K562 (cell line): ENCODE results near the gene SHANK1. TPM values are rescaled to one million over a fixed set of nuclear protein-coding genes. Genes with fewer than 3 reads are reported as not detected.

Experiments
- ATAC-seq: fragments of 200-7000 bp; cut with Tn5 transposase; 3 replicates; pipeline ENCODE4 v1.9.1; 2020; ENCODE audit warnings: moderate library complexity
- BruUV-seq: library from RNA; stranded (reverse); fragments of 400-500 nt; replicated peaks from 2 replicates; lab custom pipeline; 2021; lab: Mats Ljungman, UMichigan
- CTCF ChIA-PET: fragments of 300-600 bp; formaldehyde crosslinking; extraction: SDS; loops from one replicate; lab custom pipeline; 2021; ENCODE audit warnings: low intra/inter-chr PET ratio; lab: Yijun Ruan, JAX
- POLR2A ChIA-PET: fragments of 300-600, 350-650 bp; sonication (Branson Sonifier 250); formaldehyde crosslinking; extraction: SDS; loops from one replicate; lab custom pipeline; 2021; ENCODE audit warnings: antibody characterized with exemption, inconsistent platforms; lab: Yijun Ruan, JAX
- DNase-seq, 4 experiments: peaks; one replicate each; pipeline versions ENCODE4 v3.0.0 to v3.0.0-alpha.2; 2011 to 2018; ENCODE audit warnings: low spot score in 3 of 4, mixed read lengths in 3 of 4; ENCODE audit errors: extremely low read depth in 1 of 4
- FAIRE-seq: peaks from 2 replicates; lab custom pipeline; 2011; peaks lifted over from hg19 to GRCh38; lab: Jason Lieb, UNC
- H2AFZ ChIP-seq: 2 replicates; pipeline ENCODE4 v1.6.0; 2011; ENCODE audit warnings: low read depth, low read length, control low read depth, inconsistent platforms
- H3K27ac ChIP-seq: fragments of 200-600 bp; 3 replicates; pipeline ENCODE4 v1.8.0; 2011; ENCODE audit warnings: low read depth, mild to moderate bottlenecking, control low read depth, inconsistent platforms, low read length, moderate library complexity, mixed read lengths; ENCODE audit errors: extremely low read depth
- H3K27me3 ChIP-seq, 2 experiments: fragments of 300-600 bp in 1 of 2; 2 replicates in 1 of 2; 3 replicates in 1 of 2; pipeline versions ENCODE4 v1.6.0 to v1.8.0; 2011; ENCODE audit warnings: inconsistent platforms in 2 of 2, low read length in 2 of 2, mild to moderate bottlenecking in 1 of 2, mixed read lengths in 1 of 2, moderate library complexity in 1 of 2; ENCODE audit not compliant: control insufficient read depth in 2 of 2, insufficient read depth in 2 of 2
- H3K36me3 ChIP-seq: fragments of 300-600 bp; 3 replicates; pipeline ENCODE4 v1.8.0; 2011; ENCODE audit warnings: mild to moderate bottlenecking, low read length, inconsistent platforms; ENCODE audit not compliant: control insufficient read depth, insufficient read depth
- H3K4me1 ChIP-seq, 2 experiments: fragments of 200-600 bp in 1 of 2; replicated peaks in 1 of 2; 2 replicates in 1 of 2; 3 replicates in 1 of 2; pipeline versions ENCODE4 v1.5.1 to v1.8.0; 2011; ENCODE audit warnings: inconsistent platforms in 2 of 2, low read length in 2 of 2, mild to moderate bottlenecking in 1 of 2, mixed read lengths in 1 of 2, moderate library complexity in 1 of 2; ENCODE audit not compliant: control insufficient read depth in 2 of 2, insufficient read depth in 2 of 2
- H3K4me2 ChIP-seq: 2 replicates; pipeline ENCODE4 v1.6.1; 2011; ENCODE audit warnings: low read length, control low read depth, inconsistent platforms, mixed read lengths; ENCODE audit not compliant: insufficient read depth
- H3K4me3 ChIP-seq: fragments of 200-600 bp; sonication (generic), shearing (Covaris generic); 2 replicates; pipeline ENCODE4 v1.5.1; 2016; ENCODE audit warnings: control low read depth, inconsistent platforms
- H3K79me2 ChIP-seq: fragments of 200-600 bp; 3 replicates; pipeline ENCODE4 v1.8.0; 2011; ENCODE audit warnings: low read length, inconsistent platforms; ENCODE audit not compliant: control insufficient read depth, insufficient read depth
- H3K9ac ChIP-seq, 2 experiments: 2 replicates each; pipeline versions ENCODE4 v1.6.0 to v1.6.1; 2011; ENCODE audit warnings: low read depth in 2 of 2, low read length in 2 of 2, control low read depth in 1 of 2, inconsistent platforms in 1 of 2, mild to moderate bottlenecking in 1 of 2, mixed read lengths in 1 of 2; ENCODE audit not compliant: insufficient read depth in 1 of 2
- H3K9me1 ChIP-seq: one replicate; pipeline ENCODE4 v1.6.0; 2011; ENCODE audit warnings: inconsistent platforms, mild to moderate bottlenecking, low read length, moderate library complexity; ENCODE audit not compliant: control insufficient read depth, insufficient read depth
- H3K9me3 ChIP-seq: replicated peaks from 2 replicates; pipeline ENCODE4 v1.5.1; 2011; ENCODE audit warnings: low read depth, low read length, inconsistent platforms; ENCODE audit not compliant: control insufficient read depth, insufficient read depth
- H4K20me1 ChIP-seq: replicated peaks from 2 replicates; pipeline ENCODE4 v1.6.1; 2011; ENCODE audit warnings: low read length, inconsistent platforms, mixed read lengths; ENCODE audit not compliant: control insufficient read depth, insufficient read depth
- BCOR ChIP-seq: fragments of 450-650 bp; IDR thresholded peaks from 2 replicates; pipeline ENCODE4 v1.6.1; 2016
- CAMTA2 ChIP-seq: fragments of 250-450 bp; sonication (Bioruptor Pico); conservative IDR thresholded peaks from 2 replicates; pipeline ENCODE4 v1.5.1; 2022
- GATAD2A ChIP-seq: fragments of 450-650 bp; IDR thresholded peaks from 2 replicates; pipeline ENCODE4 v1.6.1; 2017
- KDM1A ChIP-seq, 2 experiments: fragments of 450-650 bp; IDR thresholded peaks; 2 replicates each; pipeline ENCODE4 v1.6.1; 2016; ENCODE audit warnings: mild to moderate bottlenecking in 2 of 2
- POLR2B ChIP-seq: fragments of 450-650 bp; IDR thresholded peaks from 2 replicates; pipeline ENCODE4 v1.6.1; 2018; ENCODE audit warnings: low read depth; ENCODE audit not compliant: partially characterized antibody
- SMAD4 ChIP-seq: fragments of 250-450 bp; sonication (Bioruptor Pico); conservative IDR thresholded peaks from 2 replicates; pipeline ENCODE4 v1.8.0; 2021; ENCODE audit warnings: inconsistent platforms, mild to moderate bottlenecking, moderate library complexity
- ZFP36 ChIP-seq: fragments of 150-350 bp; IDR thresholded peaks from 2 replicates; pipeline ENCODE4 v1.6.1; 2018; ENCODE audit warnings: low read length, low read depth; ENCODE audit not compliant: partially characterized antibody
- ZNF316 ChIP-seq: fragments of 450-650 bp; IDR thresholded peaks from 2 replicates; pipeline ENCODE4 v1.6.1; 2016
- WGBS: fragments of 100-300 bp; shearing (Covaris generic); methylation state at CpG from one replicate; pipeline ENCODE4 v1.1.6; 2016; ENCODE audit warnings: low coverage, mixed read lengths; ENCODE audit not compliant: insufficient coverage; ENCODE audit errors: missing lambda C conversion rate; 5-methylcytosine and 5-hydroxymethylcytosine counted together
- in situ Hi-C: fragments of 300-500 bp; cut with MboI; formaldehyde crosslinking; loops from 4 replicates; pipeline ENCODE4 v1.15.0; 2018; ENCODE audit warnings: inconsistent platforms, mixed read lengths
- intact Hi-C: fragments of 100-400 bp; cut with micrococcal nuclease; formaldehyde crosslinking; loops from 2 replicates; pipeline ENCODE4 v1.14.2; 2022
- polyA plus RNA-seq, 8 experiments: library from polyadenylated mRNA; depleted of rRNA in 4 of 8; stranded (reverse) in 5 of 8; unstranded in 3 of 8; fragments of >200 nt; fragmentation: Nextera tagmentation in 2 of 8; fragmentation: Illumina TruSeq in 1 of 8; extraction: Ambion mirVana in 2 of 8; extraction: Trizol in 1 of 8; gene quantifications; 2 replicates each; pipeline versions ENCODE4 v1.2.1 to v1.2.3, GENCODE V29; 2011 to 2014; ENCODE audit warnings: inconsistent platforms in 1 of 8, missing spikeins in 1 of 8
- total RNA-seq, 7 experiments: library from RNA; depleted of rRNA in 6 of 7; stranded (reverse); fragments of >200 nt in 6 of 7; fragmentation: Illumina TruSeq in 2 of 7; extraction: Trizol in 2 of 7; gene quantifications; 2 replicates each; pipeline versions ENCODE4 v1.2.1 to v1.2.3, GENCODE V29; 2011 to 2021; ENCODE audit warnings: low replicate concordance in 1 of 7
- TF ChIP-seq, protein P1 (sequence below): fragments of 450-650 bp; IDR thresholded peaks from 2 replicates; pipeline ENCODE4 v1.6.1; 2018; ENCODE audit not compliant: partially characterized antibody

The SHANK1 gene
- total and polyA plus RNA-seq, 9 of the 15 experiments (the other 6 are each of a cell fraction or from before 2014, with no cell fraction given) = 0.33 to 1.3 (median 0.55) TPM; not detected in 2

DNA sequence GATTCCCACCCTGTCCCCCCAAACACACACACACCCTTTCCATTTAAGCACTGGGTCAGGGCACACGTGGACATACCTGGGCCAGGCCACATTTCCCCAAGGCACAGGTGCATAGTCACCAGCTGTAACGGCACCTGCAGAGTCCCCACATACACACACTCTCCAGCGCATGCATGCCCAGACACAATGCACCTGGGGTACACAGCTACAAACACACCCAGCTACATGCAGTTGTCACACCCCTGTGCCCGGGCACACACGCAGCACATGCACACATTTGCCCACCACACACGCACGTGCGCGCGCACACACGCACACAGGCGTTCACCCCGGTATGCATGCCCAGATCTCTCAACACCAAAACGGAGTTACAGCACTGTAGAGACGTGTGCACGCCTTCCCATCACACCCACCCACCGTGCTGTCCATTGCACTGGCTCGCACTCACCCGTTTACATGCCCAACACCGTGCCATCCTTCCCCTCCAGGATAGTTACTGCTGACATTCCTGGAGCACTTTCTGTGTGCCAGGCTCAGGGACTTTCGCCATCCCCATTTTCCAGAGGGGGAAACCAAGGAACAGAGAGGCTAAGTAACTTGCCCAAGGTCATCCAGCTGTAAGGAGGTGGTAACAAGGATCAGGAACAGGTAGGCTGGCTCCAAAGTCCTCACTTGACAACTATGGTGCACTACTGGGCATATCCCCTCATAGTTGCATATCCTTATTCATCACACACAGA lies 749 bp upstream of the SHANK1 start:
- intact Hi-C loops = no loop called here
- Histone ChIP-seq H2AFZ (no peak overlapping the region), H4K20me1 (peaks cover 5% of the 10 kb centered on the region; the same call in 1 of the 2 replicates), H3K4me3 (no peak overlapping the region), H3K36me3 (no peaks in the 10 kb centered on the region), H3K9ac (no peak overlapping the region), H3K9me3 (no peaks in the 10 kb centered on the region), H3K27ac (no peak overlapping the region), H3K79me2 (peaks cover 3% of the 10 kb centered on the region), H3K4me2 (no peak overlapping the region), H3K4me1 (peaks cover 8 to 70% of the 10 kb centered on the region in 2 experiments), H3K27me3 (peaks cover 8 to 22% of the 10 kb centered on the region in 2 experiments; a peak in 4 of 5 replicates), H3K9me1 (no peaks in the 10 kb centered on the region)
- ChIA-PET CTCF (no interaction called here), POLR2A (interaction anchor here (0.6 to 1.5 kb wide), 5 partner anchors 14 to 1394 kb away, joined by 3 to 6 read pairs (median 4); no protein-coding TSS in a partner anchor)
- WGBS = 58% methylated on average over 18 of the region's 21 CpGs
- ATAC-seq (no peak), FAIRE-seq (no peak), DNase-seq (no peak)
- in situ Hi-C loops = no loop called here
- TF ChIP-seq KDM1A (IDR thresholded peaks at IDR 0.05) = 0 out of 4 replicates have a peak, but pooled peaks of 1 of the 2 experiments have one; percentile 16
- TF ChIP-seq GATAD2A = 0 out of 2 replicates have a peak, but pooled peaks have one; percentile 44
- TF ChIP-seq ZFP36 = peak; percentile 37
- no peak for TF ChIP-seq ZNF316
- no peak for TF ChIP-seq POLR2B
- TF ChIP-seq BCOR = peak; percentile 56; the same call in 1 of the 2 replicates
- TF ChIP-seq, protein P1, sequence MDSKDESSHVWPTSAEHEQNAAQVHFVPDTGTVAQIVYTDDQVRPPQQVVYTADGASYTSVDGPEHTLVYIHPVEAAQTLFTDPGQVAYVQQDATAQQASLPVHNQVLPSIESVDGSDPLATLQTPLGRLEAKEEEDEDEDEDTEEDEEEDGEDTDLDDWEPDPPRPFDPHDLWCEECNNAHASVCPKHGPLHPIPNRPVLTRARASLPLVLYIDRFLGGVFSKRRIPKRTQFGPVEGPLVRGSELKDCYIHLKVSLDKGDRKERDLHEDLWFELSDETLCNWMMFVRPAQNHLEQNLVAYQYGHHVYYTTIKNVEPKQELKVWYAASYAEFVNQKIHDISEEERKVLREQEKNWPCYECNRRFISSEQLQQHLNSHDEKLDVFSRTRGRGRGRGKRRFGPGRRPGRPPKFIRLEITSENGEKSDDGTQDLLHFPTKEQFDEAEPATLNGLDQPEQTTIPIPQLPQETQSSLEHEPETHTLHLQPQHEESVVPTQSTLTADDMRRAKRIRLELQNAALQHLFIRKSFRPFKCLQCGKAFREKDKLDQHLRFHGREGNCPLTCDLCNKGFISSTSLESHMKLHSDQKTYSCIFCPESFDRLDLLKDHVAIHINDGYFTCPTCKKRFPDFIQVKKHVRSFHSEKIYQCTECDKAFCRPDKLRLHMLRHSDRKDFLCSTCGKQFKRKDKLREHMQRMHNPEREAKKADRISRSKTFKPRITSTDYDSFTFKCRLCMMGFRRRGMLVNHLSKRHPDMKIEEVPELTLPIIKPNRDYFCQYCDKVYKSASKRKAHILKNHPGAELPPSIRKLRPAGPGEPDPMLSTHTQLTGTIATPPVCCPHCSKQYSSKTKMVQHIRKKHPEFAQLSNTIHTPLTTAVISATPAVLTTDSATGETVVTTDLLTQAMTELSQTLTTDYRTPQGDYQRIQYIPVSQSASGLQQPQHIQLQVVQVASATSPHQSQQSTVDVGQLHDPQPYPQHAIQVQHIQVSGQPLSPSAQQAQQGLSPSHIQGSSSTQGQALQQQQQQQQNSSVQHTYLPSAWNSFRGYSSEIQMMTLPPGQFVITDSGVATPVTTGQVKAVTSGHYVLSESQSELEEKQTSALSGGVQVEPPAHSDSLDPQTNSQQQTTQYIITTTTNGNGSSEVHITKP = no peak
- no peak for TF ChIP-seq SMAD4 (CRISPR knock-in tag)
- no peak for TF ChIP-seq CAMTA2
- BruUV-seq = no TSS peak
